OCI-LY7 (cell line): Measurements from ENCODE around the gene GATAD2B.

ENCODE experiments used
- CTCF ChIP-seq: fragments of 200-600 bp; sonication (generic); conservative IDR thresholded peaks from 2 replicates; pipeline ENCODE4 v1.5.1; 2014; ENCODE audit warnings: mild to moderate bottlenecking, antibody characterized with exemption, low read length, moderate library complexity, mixed read lengths
- EZH2phosphoT487 ChIP-seq: fragments of 200-600 bp; sonication (generic); IDR thresholded peaks from 2 replicates; pipeline ENCODE4 v1.6.1; 2018; ENCODE audit warnings: low read depth, borderline replicate concordance, mild to moderate bottlenecking, mixed run types, antibody characterized with exemption, low read length, moderate library complexity, mixed read lengths

GRCh38 chr1:153908071-153908470 lies 14.7 kb downstream of the GATAD2B start:
- TF ChIP-seq CTCF (no peak), EZH2phosphoT487 (no peak)
